ENCODE data around the gene SH3BGRL2. TPM values are rescaled to one million over a fixed set of nuclear protein-coding genes. Genes with fewer than 3 reads are reported as not detected.

The SH3BGRL2 gene
- total RNA-seq: 10 to 100 TPM; 24.4 to 52.3 (median 33.2) TPM

- H3K4me1 ChIP-seq: peaks cover 0 to 30% (median 3%) of the 10 kb centered on the region in 3 donors
- 1 to 4% methylated on average over 10 to 16 of the region's 72 CpGs for WGBS, 2 donors (ENCODE audit: low coverage in 1 of 2)
- no peaks in the 10 kb centered on the region for H3K27me3 ChIP-seq
- peak within 1 kb of the TSS; percentile 66 to 78 for H3K4me3 ChIP-seq
- TF ChIP-seq POLR2A (IDR thresholded peaks at IDR 0.05): peak; percentile 24 to 41
- TF ChIP-seq EP300 (IDR thresholded peaks at IDR 0.05): no peak
- ATAC-seq: peak; percentile 90
- peak within 1 kb of the TSS in 3 of 4 donors; percentile 75 to 84 (median 84) for H3K27ac ChIP-seq
- no peaks in the 10 kb centered on the region for H3K9me3 ChIP-seq
- no peaks in the 10 kb centered on the region for H3K36me3 ChIP-seq
Observed at GRCh38 chr6:79630883-79631692, at the start of gene SH3BGRL2. Gene SH3BGRL2, plus strand, starts transcription at chr6:79631329. Its CDS starts 133 bp downstream, at chr6:79631462.

DNA sequence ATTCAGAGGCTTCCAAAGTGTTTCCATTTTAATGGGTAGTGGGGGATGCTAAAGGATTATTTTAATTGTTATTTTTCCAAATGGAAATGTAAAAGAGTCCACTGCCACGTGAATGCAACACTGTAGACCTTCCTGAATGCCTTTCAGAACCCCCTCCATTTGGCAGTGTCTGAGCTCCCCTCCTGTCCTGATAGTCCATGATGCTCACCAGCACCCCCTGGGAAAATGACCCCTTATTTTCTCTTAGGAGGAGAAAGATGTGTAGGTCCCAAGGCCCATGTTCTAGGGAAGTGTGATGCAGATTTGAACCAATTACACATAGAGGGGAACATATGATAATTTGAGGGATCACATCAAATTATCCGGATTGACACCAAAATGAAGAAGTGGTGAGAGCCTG lies 46.8 kb upstream of the SH3BGRL2 start:
- Histone ChIP-seq H3K36me3 (no peaks in the 10 kb centered on the region), H3K9me3 (no peaks in the 10 kb centered on the region), H3K27ac (no peak overlapping the region), H3K4me3 (no peak overlapping the region), H3K27me3 (no peaks in the 10 kb centered on the region), H3K4me1 (no peaks in the 10 kb centered on the region)
- TF ChIP-seq POLR2A (IDR thresholded peaks at IDR 0.05) (no peak), POLR2AphosphoS5 (IDR thresholded peaks at IDR 0.05) (no peak), CTCF (IDR thresholded peaks at IDR 0.05) (no peak), EP300 (IDR thresholded peaks at IDR 0.05) (no peak)
- no peak for ATAC-seq
- WGBS, 2 donors (ENCODE audit: low coverage in 1 of 2): 82% methylated on average over 2 of the region's 2 CpGs; no CpG with 5 or more reads in 1 of the 2 donors

- Histone ChIP-seq H3K4me1 (no peaks in the 10 kb centered on the region), H3K4me3 (no peak overlapping the region), H3K27me3 (no peaks in the 10 kb centered on the region), H3K27ac (no peak overlapping the region), H3K36me3 (peaks cover 0 to 3% of the 10 kb centered on the region in 2 donors), H3K9me3 (no peaks in the 10 kb centered on the region)
- ATAC-seq: no peak
- TF ChIP-seq POLR2AphosphoS5 (IDR thresholded peaks at IDR 0.05) (no peak), EP300 (IDR thresholded peaks at IDR 0.05) (no peak), CTCF (IDR thresholded peaks at IDR 0.05) (no peak), POLR2A (IDR thresholded peaks at IDR 0.05) (no peak)
Observed at GRCh38 chr6:79586548-79586947, 44.6 kb upstream of the SH3BGRL2 start.

DNA sequence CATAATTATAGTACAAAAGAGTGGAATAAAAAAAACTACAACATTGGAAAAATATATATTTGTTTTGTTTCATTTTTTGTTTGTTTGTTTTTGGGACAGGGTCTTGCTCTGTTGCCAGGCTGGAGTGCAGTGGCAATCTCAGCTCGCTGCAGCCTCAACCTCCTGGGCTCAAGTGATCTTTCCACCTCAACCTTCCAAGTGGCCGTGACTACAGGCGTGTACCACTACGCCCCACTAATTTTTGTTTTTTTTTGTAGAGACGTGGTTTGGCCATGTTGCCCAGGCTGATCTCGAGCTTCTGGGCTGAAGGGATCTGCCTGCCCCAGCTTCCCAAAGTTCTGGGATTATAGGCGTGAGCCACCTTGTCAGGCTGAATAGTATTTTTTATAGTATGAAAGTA lies 41.4 kb upstream of the SH3BGRL2 start:
- Histone ChIP-seq H3K4me3 (no peak overlapping the region), H3K36me3 (peaks cover 0 to 3% of the 10 kb centered on the region in 2 donors), H3K4me1 (no peaks in the 10 kb centered on the region), H3K9me3 (no peaks in the 10 kb centered on the region), H3K27me3 (no peaks in the 10 kb centered on the region), H3K27ac (no peak overlapping the region)
- no peak for TF ChIP-seq POLR2A (IDR thresholded peaks at IDR 0.05)
- no peak for TF ChIP-seq POLR2AphosphoS5 (IDR thresholded peaks at IDR 0.05)
- TF ChIP-seq CTCF (IDR thresholded peaks at IDR 0.05): no peak
- TF ChIP-seq EP300 (IDR thresholded peaks at IDR 0.05): no peak
- 80 to 83% methylated on average over 6 of the region's 7 CpGs for WGBS, 2 donors (ENCODE audit: low coverage in 1 of 2)
- ATAC-seq: no peak

DNA sequence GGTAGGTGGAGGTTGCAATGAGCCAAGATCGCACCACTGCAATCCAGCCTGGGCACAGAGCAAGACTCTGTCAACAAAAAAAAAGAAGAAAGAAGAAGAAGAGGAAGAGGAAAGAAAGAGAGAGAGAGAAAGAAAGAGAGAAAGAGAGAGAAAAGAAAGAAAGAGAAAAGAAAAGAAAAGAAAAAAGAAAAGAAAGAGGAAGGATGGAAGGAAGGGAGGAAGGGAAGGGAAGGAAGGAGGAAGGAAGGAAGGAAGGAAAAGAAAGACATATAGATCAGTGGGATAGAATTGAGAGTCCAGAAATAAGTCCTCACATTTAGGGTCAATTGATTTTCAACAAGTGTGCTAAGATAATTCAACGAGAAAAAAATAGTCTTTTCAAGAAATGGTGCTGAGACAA lies 34.0 kb upstream of the SH3BGRL2 start:
- no peak for ATAC-seq
- Histone ChIP-seq H3K9me3 (no peaks in the 10 kb centered on the region), H3K27ac (no peak overlapping the region), H3K4me1 (peaks cover 0 to 13% (median 0%) of the 10 kb centered on the region in 3 donors), H3K27me3 (no peaks in the 10 kb centered on the region), H3K4me3 (no peak overlapping the region), H3K36me3 (no peaks in the 10 kb centered on the region)
- 97 to 100% methylated on average over 1 to 2 of the region's 2 CpGs for WGBS, 2 donors (ENCODE audit: low coverage in 1 of 2)
- no peak for TF ChIP-seq CTCF (IDR thresholded peaks at IDR 0.05)
- no peak for TF ChIP-seq POLR2AphosphoS5 (IDR thresholded peaks at IDR 0.05)
- no peak for TF ChIP-seq POLR2A (IDR thresholded peaks at IDR 0.05)
- no peak for TF ChIP-seq EP300 (IDR thresholded peaks at IDR 0.05)

Measured in gastroesophageal sphincter (tissue), 4 donors.